PC-9 (cell line): ENCODE data around the gene CCDC89.

Source experiments
- CTCF ChIP-seq: fragments of 200-600 bp; sonication (generic); conservative IDR thresholded peaks from 2 replicates; pipeline ENCODE4 v1.6.1; 2017; ENCODE audit warnings: mixed run types, antibody characterized with exemption, mild to moderate bottlenecking, moderate library complexity
- EZH2 ChIP-seq: fragments of 200-600 bp; sonication (generic); IDR thresholded peaks from 2 replicates; pipeline ENCODE4 v1.8.0; 2017; ENCODE audit warnings: antibody characterized with exemption, low read depth

- TF ChIP-seq CTCF (no peak), EZH2 (no peak)
These were observed 17.8 kb downstream of the CCDC89 start for GRCh38 chr11:85668157-85668556.
